ENCODE results near the gene CTXND1. TPM values are rescaled to one million over a fixed set of nuclear protein-coding genes. Genes with fewer than 3 reads are reported as not detected.

CTXND1 gene
- polyA plus RNA-seq, 12 donors, result 0.69 to 2.1 (median 0.93) TPM; not detected in 1

GRCh38 chr15:80259942-80260510 is 8.0 kb upstream of the CTXND1 start:
- DNase-seq, result no peak

GRCh38 chr15:80251428-80252120 is 439 bp downstream of the CTXND1 start:
- no peak for DNase-seq

GRCh38 chr15:80250614-80251427 is 1.2 kb downstream of the CTXND1 start:
- DNase-seq, result no peak

- no peak for DNase-seq
These were observed 2.0 kb downstream of the CTXND1 start for GRCh38 chr15:80249973-80250372.

- no peak for DNase-seq
These were observed 4.7 kb downstream of the CTXND1 start for GRCh38 chr15:80247320-80247719.

GRCh38 chr15:80246425-80246894 is 5.6 kb downstream of the CTXND1 start:
- DNase-seq, result no peak

GRCh38 chr15:80242802-80243201 is 9.2 kb downstream of the CTXND1 start:
- no peak for DNase-seq

GRCh38 chr15:80242132-80242769 is 9.8 kb downstream of the CTXND1 start:
- DNase-seq, result no peak

- no peak for DNase-seq
These were observed 10.5 kb downstream of the CTXND1 start for GRCh38 chr15:80241508-80241907.

- no peak for DNase-seq
These were observed 11.7 kb downstream of the CTXND1 start for GRCh38 chr15:80240276-80240675.

- DNase-seq, result no peak
These were observed 17.1 kb downstream of the CTXND1 start for GRCh38 chr15:80234883-80235282.

GRCh38 chr15:80233581-80233980 is 18.4 kb downstream of the CTXND1 start:
- no peak for DNase-seq

- no peak for DNase-seq
These were observed 20.6 kb downstream of the CTXND1 start for GRCh38 chr15:80231371-80231770.

- DNase-seq, result no peak
These were observed 22.9 kb downstream of the CTXND1 start for GRCh38 chr15:80228959-80229610.

- no peak for DNase-seq
These were observed 32.1 kb downstream of the CTXND1 start for GRCh38 chr15:80219955-80220354.

GRCh38 chr15:80217327-80217900 is 34.6 kb downstream of the CTXND1 start:
- no peak for DNase-seq

GRCh38 chr15:80216911-80217310 is 35.1 kb downstream of the CTXND1 start:
- DNase-seq, result no peak

GRCh38 chr15:80216141-80216540 is 35.9 kb downstream of the CTXND1 start:
- DNase-seq, result no peak

- DNase-seq, result no peak
These were observed 37.1 kb downstream of the CTXND1 start for GRCh38 chr15:80214910-80215309.

GRCh38 chr15:80211976-80212375 is 40.0 kb downstream of the CTXND1 start:
- no peak for DNase-seq

Data from muscle of arm (tissue), 12 donors.